Naive thymus-derived CD8-positive, alpha-beta T cell (primary cell): ENCODE measurements around the gene DLG1. TPM values are rescaled to one million over a fixed set of nuclear protein-coding genes. Genes with fewer than 3 reads are reported as not detected.

ENCODE experiments used
- ATAC-seq, 2 donors: fragments of 150-1000 bp; cut with Tn5 transposase in 1 of 2; sonication (Bioruptor Pico), chemical (Tn5 transposase) in 1 of 2; 1 replicate in 1 of 2; 2 replicates in 1 of 2; pipeline ENCODE4 v1.10.0; 2021; ENCODE audit warnings: mild to moderate bottlenecking in 2 of 2, moderate library complexity in 2 of 2
- POLR2A ChIA-PET: fragments of 350-600 bp; sonication (Branson Sonifier 250); formaldehyde crosslinking; loops from one replicate; lab custom pipeline; 2021; ENCODE audit warnings: antibody characterized with exemption; lab: Charles Lee
- DNase-seq, 10 donors: peaks; one replicate each; pipeline versions ENCODE4 v3.0.0 to v3.0.0-alpha.2; 2020 to 2022
- H3K27ac Mint-ChIP-seq, 10 donors: one replicate each; pipeline ENCODE4 v1.8.0; 2020 to 2022; ENCODE audit warnings: mild to moderate bottlenecking in 10 of 10, mixed read lengths in 10 of 10, moderate library complexity in 4 of 10, inconsistent platforms in 1 of 10
- H3K27me3 Mint-ChIP-seq, 5 donors: one replicate each; pipeline ENCODE4 v1.8.0; 2021 to 2022; ENCODE audit warnings: mixed read lengths in 5 of 5
- H3K36me3 Mint-ChIP-seq, 3 donors: one replicate each; pipeline ENCODE4 v1.8.0; 2020 to 2022; ENCODE audit warnings: mixed read lengths in 3 of 3, mild to moderate bottlenecking in 2 of 3, inconsistent platforms in 1 of 3
- H3K4me1 Mint-ChIP-seq, 4 donors: one replicate each; pipeline ENCODE4 v1.8.0; 2021 to 2022; ENCODE audit warnings: mixed read lengths in 4 of 4
- H3K4me3 Mint-ChIP-seq, 10 donors: one replicate each; pipeline ENCODE4 v1.8.0; 2020 to 2022; ENCODE audit warnings: mild to moderate bottlenecking in 10 of 10, mixed read lengths in 10 of 10, moderate library complexity in 6 of 10, inconsistent platforms in 1 of 10
- H3K9me3 Mint-ChIP-seq, 9 donors: one replicate each; pipeline ENCODE4 v1.8.0; 2020 to 2022; ENCODE audit warnings: mixed read lengths in 9 of 9, mild to moderate bottlenecking in 3 of 9, inconsistent platforms in 1 of 9, moderate library complexity in 1 of 9
- polyA plus RNA-seq, 3 donors: library from polyadenylated mRNA; unstranded; fragments of 300-500 nt; fragmentation: Illumina TruSeq; gene quantifications; one replicate each; pipeline ENCODE4 v1.2.3, GENCODE V29; 2021
- total RNA-seq, 8 experiments: library from RNA in 2 of 8; stranded (reverse) in 2 of 8; gene quantifications; one replicate each; pipeline ENCODE4 v1.2.3 and lab custom pipeline; 2021 to 2026

Gene DLG1
- total and polyA plus RNA-seq, 5 experiments from 2014 or later, result 23.5 to 87.1 (median 28.5) TPM

DNA sequence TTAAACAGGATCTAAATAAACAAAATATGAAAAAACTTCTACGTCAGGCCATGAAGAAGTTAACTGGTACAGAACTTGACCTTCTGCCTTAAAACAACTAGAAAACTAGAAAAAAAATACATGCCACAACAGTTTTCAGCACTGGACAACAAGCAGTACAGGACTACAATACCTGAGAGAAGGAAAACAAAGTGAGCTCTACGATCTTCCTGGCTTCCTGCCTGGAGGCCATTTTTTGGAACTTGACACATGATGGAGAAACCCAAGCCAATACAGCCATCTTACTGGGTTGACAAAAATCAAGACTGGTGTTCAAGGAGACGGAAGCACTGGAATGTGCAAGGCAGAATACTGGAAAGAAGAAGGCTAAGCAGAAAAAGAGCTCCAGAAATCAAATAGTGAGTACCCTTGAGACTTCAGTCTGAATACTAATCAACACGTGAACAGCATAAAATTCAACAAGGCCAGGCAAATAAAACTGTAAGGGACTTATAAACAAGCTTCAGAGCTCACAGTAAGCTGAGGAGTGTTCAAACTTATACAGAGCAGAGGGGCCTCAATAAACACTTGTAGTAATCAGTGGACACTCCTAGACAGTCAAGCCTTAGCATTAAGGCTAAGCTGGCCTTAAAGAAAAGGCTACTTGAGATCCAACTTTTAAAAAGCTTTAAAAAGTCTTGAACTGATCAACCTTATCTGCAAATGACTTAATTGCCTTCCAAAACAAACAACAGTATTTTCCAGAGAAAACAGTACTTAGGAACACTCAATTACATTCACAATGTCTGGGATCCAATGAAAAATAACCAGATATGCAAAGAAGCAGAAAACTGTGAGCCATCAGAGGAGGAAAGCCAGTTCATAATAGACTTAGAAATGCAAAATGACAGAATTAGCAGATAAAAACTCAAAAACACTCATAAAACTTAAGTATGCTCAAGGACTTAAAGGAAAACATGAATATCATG, 63.2 kb downstream of the DLG1 start:
- H3K27me3 Mint-ChIP-seq, result no peaks in the 10 kb centered on the region
- POLR2A ChIA-PET, result no interaction called here
- DNase-seq (no peak), ATAC-seq (no peak)
- peak overlapping the region in 1 of 10 donors; percentile 8 for H3K4me3 Mint-ChIP-seq
- peaks cover 30 to 56% (median 52%) of the 10 kb centered on the region in 4 donors for H3K4me1 Mint-ChIP-seq
- no peak overlapping the region for H3K27ac Mint-ChIP-seq
- H3K36me3 Mint-ChIP-seq, result peaks cover 15 to 36% (median 31%) of the 10 kb centered on the region in 3 donors
- peaks cover 0 to 15% (median 9%) of the 10 kb centered on the region in 9 donors for H3K9me3 Mint-ChIP-seq

DNA sequence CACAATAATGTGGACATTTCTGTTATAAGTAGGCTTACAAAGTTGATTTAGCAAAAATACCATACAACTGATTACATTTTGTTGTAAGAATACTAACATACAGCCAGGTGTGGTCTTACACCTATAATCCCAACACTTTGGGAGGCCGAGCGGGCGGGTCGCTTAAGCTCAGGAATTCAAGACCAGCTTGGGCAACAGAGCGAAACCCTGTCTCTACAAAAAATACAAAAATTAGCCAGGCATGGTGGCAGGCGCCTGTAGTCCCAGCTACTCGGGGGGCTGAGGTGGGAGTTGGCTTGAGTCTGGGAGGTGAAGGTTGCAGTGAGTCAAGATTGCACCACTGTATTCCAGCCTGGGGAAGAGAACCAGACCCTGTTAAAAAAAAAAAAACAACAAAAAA, 67.1 kb downstream of the DLG1 start:
- ATAC-seq (no peak), DNase-seq (no peak)
- POLR2A ChIA-PET, result interaction anchor here (0.7 kb wide), 1 partner anchor 43 kb away, joined by 4 read pairs; no protein-coding TSS in a partner anchor
- H3K36me3 Mint-ChIP-seq, result peaks cover 11 to 28% (median 27%) of the 10 kb centered on the region in 3 donors
- H3K27me3 Mint-ChIP-seq, result no peaks in the 10 kb centered on the region
- peak overlapping the region in 1 of 10 donors; percentile 12 for H3K27ac Mint-ChIP-seq
- H3K4me1 Mint-ChIP-seq, result peaks cover 16 to 41% (median 38%) of the 10 kb centered on the region in 4 donors
- no peak overlapping the region for H3K4me3 Mint-ChIP-seq
- H3K9me3 Mint-ChIP-seq, result peaks cover 0 to 11% (median 4%) of the 10 kb centered on the region in 9 donors

DNA sequence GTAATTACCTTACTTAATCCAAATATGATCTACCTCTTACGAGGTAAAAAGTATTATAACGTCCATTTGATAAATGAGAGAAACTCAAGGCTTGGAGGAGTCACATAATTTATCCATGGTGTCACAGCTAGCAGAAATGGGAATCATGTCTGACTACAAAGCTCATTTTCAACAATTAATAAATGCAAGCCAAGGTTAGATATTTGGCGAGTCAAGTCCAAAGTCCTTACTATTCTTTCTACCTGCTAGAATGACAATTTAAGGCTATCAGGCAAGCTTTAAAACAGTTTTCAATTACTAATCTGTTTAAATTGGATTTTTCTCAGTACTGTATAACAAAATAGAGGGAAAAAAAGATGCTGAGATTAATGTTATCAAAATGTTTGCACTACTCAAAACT, 68.6 kb downstream of the DLG1 start:
- ATAC-seq, result no peak
- no peak for DNase-seq
- Mint-ChIP-seq H3K4me1 (peaks cover 15 to 43% (median 37%) of the 10 kb centered on the region in 4 donors), H3K9me3 (peaks cover 0 to 2% (median 0%) of the 10 kb centered on the region in 9 donors), H3K27me3 (no peaks in the 10 kb centered on the region), H3K4me3 (no peak overlapping the region), H3K27ac (no peak overlapping the region), H3K36me3 (peaks cover under 1 to 13% (median 12%) of the 10 kb centered on the region in 3 donors)
- POLR2A ChIA-PET, result no interaction called here

DNA sequence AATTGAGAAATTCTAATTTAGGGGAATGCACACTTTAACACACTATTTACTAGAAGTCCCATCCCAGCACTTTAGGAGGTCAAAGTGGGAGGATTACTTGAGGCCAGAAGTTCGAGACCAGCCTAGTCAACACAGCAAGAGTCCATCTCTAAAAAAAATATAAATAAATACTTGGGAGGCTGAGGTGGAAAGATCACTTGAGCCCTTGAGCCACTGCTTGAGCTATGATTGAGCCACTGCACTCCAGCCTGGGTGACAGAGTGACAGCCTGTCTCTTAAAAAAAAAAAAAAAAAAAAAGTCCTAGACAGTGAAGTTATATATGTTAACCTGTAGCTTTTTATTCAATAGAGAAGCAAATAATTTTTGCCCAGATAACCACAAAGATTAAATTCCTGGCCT, 69.2 kb downstream of the DLG1 start:
- H3K36me3 Mint-ChIP-seq, result peaks cover 0 to 6% (median 5%) of the 10 kb centered on the region in 3 donors
- POLR2A ChIA-PET, result no interaction called here

DNA sequence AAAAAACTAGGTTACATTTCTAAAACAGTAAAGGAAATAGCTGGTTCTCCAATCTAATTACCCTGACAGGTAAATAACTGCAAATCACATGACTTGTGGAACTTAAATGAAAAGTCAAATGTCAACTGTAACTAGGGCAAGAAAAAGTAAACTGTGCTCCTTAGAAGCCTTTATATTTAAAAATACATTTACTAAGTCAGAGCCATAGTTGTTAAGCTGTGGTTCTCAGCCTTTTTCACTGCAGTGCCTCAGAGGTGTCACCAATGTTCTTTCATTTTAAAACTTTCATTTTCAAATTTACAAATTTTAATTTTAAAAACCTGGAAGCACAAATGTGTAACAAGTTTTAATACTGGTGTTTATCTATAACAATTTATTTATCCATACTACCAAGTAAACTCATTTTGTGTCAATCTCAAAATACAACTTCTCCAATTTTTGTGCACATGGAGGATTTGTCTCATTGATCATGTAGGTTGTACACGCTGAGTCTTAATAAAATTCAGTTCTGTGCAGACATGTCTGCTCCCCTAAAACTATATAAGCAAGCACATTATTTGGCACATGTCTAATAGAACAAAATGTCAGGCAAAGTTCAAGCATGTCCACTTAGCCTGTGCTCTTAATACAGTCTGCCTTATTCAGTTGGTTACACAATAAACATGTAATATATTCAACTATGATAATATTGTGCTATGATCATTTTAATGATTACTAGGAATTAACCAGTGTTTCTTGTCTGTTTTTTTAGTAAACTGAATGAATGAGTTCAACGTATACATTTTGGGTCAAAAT, 70.4 kb downstream of the DLG1 start:
- POLR2A ChIA-PET, result no interaction called here
- DNase-seq, result no peak
- Mint-ChIP-seq H3K9me3 (no peaks in the 10 kb centered on the region), H3K4me1 (peaks cover 15 to 44% (median 34%) of the 10 kb centered on the region in 4 donors), H3K27me3 (no peaks in the 10 kb centered on the region), H3K4me3 (peak overlapping the region in 1 of 10 donors; percentile 24), H3K36me3 (no peaks in the 10 kb centered on the region), H3K27ac (no peak overlapping the region)
- ATAC-seq, result no peak

More for the DNA sequence above, 69.2 kb downstream of the DLG1 start:
- DNase-seq (no peak), ATAC-seq (no peak)
- H3K27ac Mint-ChIP-seq, result no peak overlapping the region
- H3K4me3 Mint-ChIP-seq, result no peak overlapping the region
- peaks cover 14 to 41% (median 34%) of the 10 kb centered on the region in 4 donors for H3K4me1 Mint-ChIP-seq
- H3K27me3 Mint-ChIP-seq, result no peaks in the 10 kb centered on the region
- H3K9me3 Mint-ChIP-seq, result no peaks in the 10 kb centered on the region

DNA sequence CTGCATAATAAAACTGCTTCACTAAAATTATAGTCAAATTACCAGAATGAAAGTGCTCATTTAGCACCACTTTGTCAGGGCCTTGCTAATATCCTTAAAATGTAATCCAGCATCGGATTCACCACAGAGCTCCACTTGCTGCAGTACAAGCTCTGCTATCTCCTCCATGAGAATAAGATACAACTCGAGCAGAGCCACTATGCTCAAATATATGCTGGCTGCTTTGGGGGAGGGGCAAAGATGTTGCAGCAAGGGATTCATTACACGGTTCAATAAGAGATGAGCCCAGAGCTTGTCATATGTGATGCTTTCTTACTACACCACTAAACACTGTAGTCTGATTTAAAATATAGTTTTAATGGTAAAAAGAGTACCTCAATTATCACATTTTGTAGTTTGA, 72.2 kb downstream of the DLG1 start:
- POLR2A ChIA-PET, result no interaction called here
- ATAC-seq (no peak), DNase-seq (no peak)
- H3K4me1 Mint-ChIP-seq, result peaks cover 15 to 54% (median 46%) of the 10 kb centered on the region in 4 donors
- no peak overlapping the region for H3K27ac Mint-ChIP-seq
- no peaks in the 10 kb centered on the region for H3K36me3 Mint-ChIP-seq
- no peaks in the 10 kb centered on the region for H3K27me3 Mint-ChIP-seq
- H3K9me3 Mint-ChIP-seq, result no peaks in the 10 kb centered on the region
- H3K4me3 Mint-ChIP-seq, result no peak overlapping the region

DNA sequence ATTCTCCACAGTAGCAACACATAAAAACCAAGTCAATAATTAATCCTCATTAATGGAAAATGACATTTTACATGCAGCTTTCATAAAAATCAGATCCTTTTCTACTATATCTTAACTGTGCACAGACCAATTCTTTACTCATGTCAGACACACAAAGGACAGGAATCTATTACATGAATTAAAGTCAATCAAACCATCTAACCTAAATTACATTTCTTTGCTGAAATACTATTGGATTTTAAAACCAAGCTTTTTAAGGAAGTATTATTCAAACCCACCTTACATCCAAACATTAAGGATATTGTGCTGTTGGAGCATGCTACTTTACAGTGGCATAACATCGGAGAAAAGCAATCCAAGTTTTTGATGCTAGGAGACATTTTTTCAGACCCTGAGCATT, 72.8 kb downstream of the DLG1 start:
- Mint-ChIP-seq H3K27ac (peak overlapping the region in 1 of 10 donors; percentile 13), H3K27me3 (no peaks in the 10 kb centered on the region), H3K36me3 (no peaks in the 10 kb centered on the region), H3K4me1 (peaks cover 15 to 55% (median 46%) of the 10 kb centered on the region in 4 donors), H3K9me3 (no peaks in the 10 kb centered on the region), H3K4me3 (no peak overlapping the region)
- ATAC-seq, result no peak
- DNase-seq, result no peak
- POLR2A ChIA-PET, result no interaction called here

DNA sequence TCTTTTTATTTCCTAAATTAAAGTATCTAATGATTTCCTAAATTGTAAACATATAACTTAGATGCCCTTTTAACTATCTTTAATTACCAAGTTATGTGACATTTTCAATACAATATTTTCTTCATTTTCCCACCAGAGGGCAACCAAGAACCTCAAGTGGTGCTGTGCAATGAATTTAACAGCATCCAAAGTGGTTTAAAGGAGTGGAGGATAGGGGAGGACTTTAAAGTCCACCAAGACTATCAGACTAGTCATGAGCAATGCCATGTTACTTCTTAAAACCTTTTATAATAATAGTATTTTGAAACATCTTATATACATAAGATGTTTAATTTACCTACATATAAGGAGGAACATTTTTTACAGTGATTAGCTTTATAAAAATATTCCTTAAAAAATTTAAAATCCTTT, 74.4 kb downstream of the DLG1 start:
- peaks cover 17 to 51% (median 47%) of the 10 kb centered on the region in 4 donors for H3K4me1 Mint-ChIP-seq
- POLR2A ChIA-PET, result no interaction called here
- no peak for ATAC-seq

DNA sequence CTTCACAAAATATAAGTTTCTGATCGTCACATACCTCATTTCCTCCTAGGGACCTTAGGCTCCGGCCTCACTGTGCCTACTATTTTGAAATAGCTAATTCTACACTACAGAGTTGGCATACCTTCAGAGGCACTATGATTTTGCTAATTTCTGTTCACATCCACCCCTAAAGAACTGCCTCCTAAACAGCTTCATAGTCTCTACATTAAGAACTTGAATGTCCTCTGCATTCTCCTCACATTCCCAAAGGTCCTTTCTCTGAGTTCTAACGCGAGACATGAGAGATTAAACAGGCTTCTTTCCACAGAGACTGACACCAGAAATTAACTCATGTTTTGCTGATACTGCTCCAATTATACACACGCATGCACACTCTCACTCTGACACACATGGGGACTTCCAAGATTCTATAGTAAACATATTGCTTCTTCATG, 75.5 kb downstream of the DLG1 start:
- DNase-seq (no peak), ATAC-seq (no peak)
- peaks cover 14 to 50% (median 40%) of the 10 kb centered on the region in 4 donors for H3K4me1 Mint-ChIP-seq
- H3K4me3 Mint-ChIP-seq, result no peak overlapping the region
- H3K27me3 Mint-ChIP-seq, result no peaks in the 10 kb centered on the region
- H3K36me3 Mint-ChIP-seq, result no peaks in the 10 kb centered on the region
- H3K27ac Mint-ChIP-seq, result peak overlapping the region in 2 of 10 donors; percentile 1 to 9
- POLR2A ChIA-PET, result interaction anchor here (0.7 kb wide), 1 partner anchor 14 kb away, joined by 3 read pairs; no protein-coding TSS in a partner anchor
- H3K9me3 Mint-ChIP-seq, result no peaks in the 10 kb centered on the region

More for the DNA sequence above, 74.4 kb downstream of the DLG1 start:
- Mint-ChIP-seq H3K27ac (no peak overlapping the region), H3K36me3 (no peaks in the 10 kb centered on the region), H3K9me3 (no peaks in the 10 kb centered on the region), H3K4me3 (no peak overlapping the region), H3K27me3 (no peaks in the 10 kb centered on the region)
- peak in 3 of 10 donors; percentile 12 to 45 (median 34) for DNase-seq

DNA sequence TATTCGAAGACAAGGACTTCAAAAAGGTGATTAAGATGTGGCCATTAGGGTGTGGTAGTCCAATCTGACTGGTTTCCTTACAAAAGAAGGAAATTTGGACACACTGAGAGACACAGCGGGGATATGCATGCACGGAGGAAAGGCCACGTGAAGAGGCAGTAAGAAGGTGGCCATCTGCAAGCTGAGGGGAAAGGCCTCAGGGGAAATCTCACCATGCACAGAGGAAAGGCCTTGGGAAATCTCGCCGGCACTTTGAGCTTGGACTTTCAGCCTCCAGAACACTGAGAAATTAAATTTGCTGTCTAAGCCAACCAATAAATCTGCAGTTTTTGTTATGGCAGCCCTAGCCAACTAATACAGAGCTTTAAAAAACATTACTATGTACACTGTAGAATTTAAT, 78.8 kb downstream of the DLG1 start:
- no peak overlapping the region for H3K27ac Mint-ChIP-seq
- POLR2A ChIA-PET, result no interaction called here
- no peak overlapping the region for H3K4me3 Mint-ChIP-seq
- ATAC-seq (no peak), DNase-seq (no peak)
- peaks cover 16 to 56% (median 42%) of the 10 kb centered on the region in 4 donors for H3K4me1 Mint-ChIP-seq
- no peaks in the 10 kb centered on the region for H3K27me3 Mint-ChIP-seq
- no peaks in the 10 kb centered on the region for H3K9me3 Mint-ChIP-seq
- peaks cover 0 to 2% (median 0%) of the 10 kb centered on the region in 3 donors for H3K36me3 Mint-ChIP-seq

DNA sequence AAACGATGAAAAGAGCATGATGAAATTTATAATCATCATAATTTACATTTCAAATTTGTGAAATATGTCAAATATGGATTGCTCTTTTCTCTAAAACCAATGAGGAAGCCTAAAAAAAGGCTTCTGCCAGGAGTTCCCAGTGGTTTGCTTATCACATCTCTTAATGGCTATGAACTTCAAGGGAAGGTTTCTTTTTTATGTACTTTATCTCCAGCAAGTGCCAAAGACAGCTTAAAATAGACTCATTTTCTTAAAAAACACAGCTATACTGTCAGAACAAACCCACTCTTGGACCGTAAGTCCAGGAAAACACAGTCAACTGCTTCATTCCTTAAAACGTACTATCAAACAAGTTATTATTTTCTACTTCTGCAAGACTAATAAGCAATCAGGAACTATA, 80.2 kb downstream of the DLG1 start:
- H3K9me3 Mint-ChIP-seq, result no peaks in the 10 kb centered on the region
- peaks cover 0 to 2% (median 0%) of the 10 kb centered on the region in 3 donors for H3K36me3 Mint-ChIP-seq
- H3K27me3 Mint-ChIP-seq, result no peaks in the 10 kb centered on the region
- POLR2A ChIA-PET, result no interaction called here
- H3K4me1 Mint-ChIP-seq, result peaks cover 16 to 62% (median 48%) of the 10 kb centered on the region in 4 donors
- no peak for ATAC-seq
- peak overlapping the region in 1 of 10 donors; percentile 25 for H3K27ac Mint-ChIP-seq
- no peak for DNase-seq
- H3K4me3 Mint-ChIP-seq, result no peak overlapping the region

DNA sequence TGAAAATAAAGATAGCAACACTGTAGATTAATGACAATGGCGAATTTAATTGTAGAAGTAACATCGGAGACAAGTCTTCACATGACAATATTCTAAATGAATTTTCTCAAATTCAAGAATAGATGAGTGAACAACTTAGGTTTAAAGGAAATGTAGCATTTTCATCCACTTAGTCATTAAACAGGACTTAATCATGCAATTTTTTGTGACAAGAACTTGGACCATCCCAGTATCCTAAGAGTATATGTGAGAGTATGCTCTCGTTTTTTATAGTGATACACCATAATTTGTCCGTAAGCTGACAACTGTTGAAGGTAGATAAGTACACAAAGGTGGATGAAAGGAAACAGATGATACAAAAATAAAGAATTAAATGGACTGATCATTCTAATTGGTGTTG, 81.5 kb downstream of the DLG1 start:
- POLR2A ChIA-PET, result no interaction called here
- H3K9me3 Mint-ChIP-seq, result peaks cover 0 to 7% (median 0%) of the 10 kb centered on the region in 9 donors
- H3K36me3 Mint-ChIP-seq, result peaks cover 2 to 6% (median 6%) of the 10 kb centered on the region in 3 donors
- DNase-seq (no peak), ATAC-seq (no peak)
- no peaks in the 10 kb centered on the region for H3K27me3 Mint-ChIP-seq
- H3K27ac Mint-ChIP-seq, result no peak overlapping the region
- no peak overlapping the region for H3K4me3 Mint-ChIP-seq
- H3K4me1 Mint-ChIP-seq, result peaks cover 19 to 59% (median 44%) of the 10 kb centered on the region in 4 donors
